PC-9 (cell line): ENCODE data around the gene ELL2. TPM values are rescaled to one million over a fixed set of nuclear protein-coding genes. Genes with fewer than 3 reads are reported as not detected.

Source experiments
- BruUV-seq: library from RNA; stranded (reverse); fragments of 400-500 nt; replicated peaks from 2 replicates; lab custom pipeline; 2021; lab: Mats Ljungman, UMichigan
- CTCF ChIA-PET: fragments of 300-600 bp; sonication (Branson Sonifier 250); formaldehyde crosslinking; loops from one replicate; lab custom pipeline; 2022; ENCODE audit warnings: antibody characterized with exemption; lab: Charles Lee
- POLR2A ChIA-PET: fragments of 300-600 bp; sonication (Branson Sonifier 250); formaldehyde crosslinking; loops from one replicate; lab custom pipeline; 2022; ENCODE audit warnings: antibody characterized with exemption; ENCODE audit not compliant: unreplicated experiment; lab: Charles Lee
- DNase-seq, 2 experiments: peaks; one replicate each; pipeline versions ENCODE4 v3.0.0 to v3.0.0-alpha.2; 2015 to 2022; ENCODE audit warnings: mixed read lengths in 1 of 2
- H2AFZ ChIP-seq: fragments of 200-600 bp; sonication (generic); 2 replicates; pipeline ENCODE4 v1.8.1; 2017; ENCODE audit warnings: antibody characterized with exemption
- H3F3A ChIP-seq: fragments of 200-600 bp; sonication (generic); 2 replicates; pipeline ENCODE4 v1.8.1; 2017; ENCODE audit warnings: antibody characterized with exemption, mild to moderate bottlenecking, low read depth; ENCODE audit not compliant: insufficient read depth
- H3K27ac ChIP-seq: fragments of 200-600 bp; sonication (generic); 2 replicates; pipeline ENCODE4 v1.6.1; 2016; ENCODE audit warnings: mixed run types
- H3K27me3 ChIP-seq: fragments of 200-600 bp; sonication (generic); 2 replicates; pipeline ENCODE4 v1.6.1; 2016; ENCODE audit warnings: low read depth, mixed run types; ENCODE audit not compliant: insufficient read depth
- H3K36me3 ChIP-seq: fragments of 200-600 bp; sonication (generic); 2 replicates; pipeline ENCODE4 v1.6.1; 2016; ENCODE audit warnings: low read depth, mixed run types
- H3K4me1 ChIP-seq: fragments of 200-600 bp; sonication (generic); replicated peaks from 2 replicates; pipeline ENCODE4 v1.6.1; 2016; ENCODE audit warnings: mixed run types; ENCODE audit not compliant: insufficient read depth
- H3K4me2 ChIP-seq: fragments of 200-600 bp; sonication (generic); 2 replicates; pipeline ENCODE4 v1.6.1; 2017; ENCODE audit warnings: mixed run types
- H3K4me3 ChIP-seq: fragments of 200-600 bp; sonication (generic); 2 replicates; pipeline ENCODE4 v1.6.1; 2016; ENCODE audit warnings: mixed run types
- H3K79me2 ChIP-seq: fragments of 200-600 bp; sonication (generic); 2 replicates; pipeline ENCODE4 v1.6.1; 2017; ENCODE audit warnings: low read depth, mixed run types
- H3K9me2 ChIP-seq: fragments of 200-600 bp; sonication (generic); 2 replicates; pipeline ENCODE4 v1.8.1; 2017; ENCODE audit warnings: mild to moderate bottlenecking; ENCODE audit not compliant: insufficient read depth
- H3K9me3 ChIP-seq: fragments of 200-600 bp; sonication (generic); 2 replicates; pipeline ENCODE4 v1.8.1; 2016; ENCODE audit warnings: low read depth; ENCODE audit not compliant: insufficient read depth
- H4K20me1 ChIP-seq: fragments of 200-600 bp; sonication (generic); 2 replicates; pipeline ENCODE4 v1.8.1; 2017; ENCODE audit not compliant: insufficient read depth
- CTCF ChIP-seq: fragments of 200-600 bp; sonication (generic); conservative IDR thresholded peaks from 2 replicates; pipeline ENCODE4 v1.6.1; 2017; ENCODE audit warnings: mixed run types, antibody characterized with exemption, mild to moderate bottlenecking, moderate library complexity
- EZH2 ChIP-seq: fragments of 200-600 bp; sonication (generic); IDR thresholded peaks from 2 replicates; pipeline ENCODE4 v1.8.0; 2017; ENCODE audit warnings: antibody characterized with exemption, low read depth
- intact Hi-C: fragments of 100-400 bp; cut with micrococcal nuclease; formaldehyde crosslinking; loops from one replicate; pipeline ENCODE4 v1.10.0; 2022; ENCODE audit not compliant: unreplicated experiment
- total RNA-seq: library from RNA; stranded (reverse); gene quantifications from 2 replicates; pipeline ENCODE4 v1.2.3, GENCODE V29; 2021

The ELL2 gene
- total RNA-seq, 1 experiment from 2014 or later, result 25.5 TPM

DNA sequence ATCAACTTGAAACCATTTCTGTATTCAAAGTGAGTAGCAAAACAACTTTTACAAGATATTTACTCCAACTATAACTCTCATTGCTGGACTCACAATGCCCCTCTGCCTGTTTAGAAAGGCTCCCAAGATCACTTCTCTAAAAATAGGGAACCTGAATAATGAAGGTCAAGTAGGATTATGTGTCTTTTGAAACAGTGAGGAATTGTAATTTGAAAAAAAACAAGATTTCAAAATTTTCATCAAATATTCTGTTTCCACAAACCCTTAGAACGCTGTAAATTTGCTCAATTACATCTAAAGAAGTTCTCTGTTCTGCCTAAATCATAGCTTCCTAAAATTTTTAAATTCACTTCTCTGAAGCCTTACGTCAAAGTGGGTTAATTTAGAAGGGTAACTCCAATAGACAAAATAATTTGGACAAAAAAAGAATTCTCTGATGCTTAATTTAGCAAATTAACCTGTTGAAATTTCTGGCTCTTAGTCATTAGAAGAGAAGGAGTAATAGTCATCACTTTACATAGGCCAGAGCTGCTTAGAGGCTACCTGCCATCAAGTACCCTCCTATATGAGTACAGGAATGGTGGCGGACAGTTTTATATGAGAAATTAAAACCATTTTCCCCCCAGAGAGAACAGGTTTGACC is 4.0 kb downstream of the ELL2 start:
- H3K4me3 ChIP-seq, result no peak overlapping the region
- peaks cover 8% of the 10 kb centered on the region; the same call in 1 of the 2 replicates for H4K20me1 ChIP-seq
- peaks cover 38% of the 10 kb centered on the region for H3K4me1 ChIP-seq
- peaks cover 78% of the 10 kb centered on the region for H3K79me2 ChIP-seq
- H3F3A ChIP-seq, result peaks cover 5% of the 10 kb centered on the region
- no peak overlapping the region for H3K27ac ChIP-seq
- peak overlapping the region; percentile 90 for H3K4me2 ChIP-seq
- no peaks in the 10 kb centered on the region for H3K9me2 ChIP-seq
- BruUV-seq, result no TSS peak
- peaks cover 9% of the 10 kb centered on the region for H3K36me3 ChIP-seq
- TF ChIP-seq EZH2 (no peak), CTCF (no peak)
- DNase-seq, result no peak
- H2AFZ ChIP-seq, result no peak overlapping the region
- intact Hi-C loops, result loop anchor here (5.0 kb wide), 1 partner anchor 65 kb away; no protein-coding TSS in a partner anchor
- CTCF ChIA-PET, result no interaction called here
- H3K27me3 ChIP-seq, result no peaks in the 10 kb centered on the region
- H3K9me3 ChIP-seq, result 0 out of 2 replicates have a peak, but pooled peaks cover 4% of the 10 kb centered on the region
- POLR2A ChIA-PET, result interaction anchor here (0.7 kb wide), 2 partner anchors 293 to 360 kb away, joined by 3 to 7 read pairs; no protein-coding TSS in a partner anchor

GRCh38 chr5:95956900-95957293 is 4.8 kb downstream of the ELL2 start:
- Histone ChIP-seq H3F3A (no peaks in the 10 kb centered on the region), H3K4me1 (peaks cover 34% of the 10 kb centered on the region), H3K4me2 (peak overlapping the region; percentile 90), H3K27ac (no peak overlapping the region), H3K79me2 (peaks cover 85% of the 10 kb centered on the region), H3K9me2 (no peaks in the 10 kb centered on the region), H3K36me3 (peaks cover 9% of the 10 kb centered on the region), H3K27me3 (no peaks in the 10 kb centered on the region), H3K4me3 (no peak overlapping the region), H2AFZ (no peak overlapping the region), H3K9me3 (0 out of 2 replicates have a peak, but pooled peaks cover 4% of the 10 kb centered on the region), H4K20me1 (peaks cover 8% of the 10 kb centered on the region; the same call in 1 of the 2 replicates)
- ChIA-PET POLR2A (interaction anchor here (0.7 kb wide), 2 partner anchors 127 to 294 kb away, joined by 3 to 11 read pairs; no protein-coding TSS in a partner anchor), CTCF (interaction anchor here (0.6 kb wide), 1 partner anchor 140 kb away, joined by 4 read pairs; no protein-coding TSS in a partner anchor)
- no peak for DNase-seq
- intact Hi-C loops, result loop anchor here (5.0 kb wide), 1 partner anchor 65 kb away; no protein-coding TSS in a partner anchor
- BruUV-seq, result no TSS peak
- no peak for TF ChIP-seq CTCF
- no peak for TF ChIP-seq EZH2

DNA sequence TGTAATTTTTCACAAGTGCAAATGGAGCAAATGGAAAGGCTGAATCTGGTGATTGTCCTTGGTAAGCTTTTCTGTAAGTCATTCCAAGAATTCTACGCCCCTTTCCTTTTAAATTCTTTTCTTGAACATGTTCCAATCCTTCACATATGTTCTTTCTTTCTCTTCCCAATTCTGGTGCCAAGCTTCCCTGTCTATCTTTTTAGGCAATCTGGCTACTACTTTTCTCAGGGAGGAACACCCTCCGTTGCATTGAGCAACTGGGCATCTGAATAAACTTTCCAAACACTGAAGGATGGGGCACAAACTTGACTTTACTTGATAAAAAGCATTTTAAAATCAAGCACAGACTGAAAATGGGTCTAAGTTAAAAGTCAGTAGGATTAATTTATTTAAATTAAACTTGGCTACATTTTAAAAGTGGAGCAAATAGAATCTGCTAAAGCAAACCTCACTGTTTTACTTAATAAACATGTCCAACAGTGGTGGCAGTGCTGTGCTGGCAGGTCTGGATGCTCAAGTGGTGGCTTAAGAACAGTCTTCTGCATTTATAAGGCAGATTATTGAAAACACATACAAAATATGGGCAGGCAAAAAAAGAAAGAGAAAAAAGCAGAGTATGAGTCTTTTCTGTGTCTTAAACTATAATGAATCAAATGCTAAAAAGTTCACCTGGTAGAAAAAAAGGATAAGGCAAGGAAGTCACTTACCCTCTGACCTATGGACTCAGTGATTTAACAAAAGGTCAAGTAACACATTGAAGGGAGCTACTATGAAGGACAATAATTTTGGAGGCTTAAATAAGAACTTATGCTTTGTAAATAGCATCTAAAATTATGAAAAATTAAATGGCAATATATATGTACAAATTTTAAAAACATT is 5.4 kb downstream of the ELL2 start:
- peak overlapping the region; percentile 90 for H3K4me2 ChIP-seq
- peaks cover 8% of the 10 kb centered on the region; the same call in 1 of the 2 replicates for H4K20me1 ChIP-seq
- 0 out of 2 replicates have a peak, but pooled peaks cover 4% of the 10 kb centered on the region for H3K9me3 ChIP-seq
- H3K79me2 ChIP-seq, result peaks cover 91% of the 10 kb centered on the region
- ChIA-PET CTCF (interaction anchor here (0.5 to 0.6 kb wide), 2 partner anchors 141 to 1039 kb away, joined by 3 to 4 read pairs; no protein-coding TSS in a partner anchor), POLR2A (interaction anchor here (0.7 kb wide), 1 partner anchor 127 kb away, joined by 11 read pairs; no protein-coding TSS in a partner anchor)
- no peaks in the 10 kb centered on the region for H3K9me2 ChIP-seq
- H3K36me3 ChIP-seq, result peaks cover 9% of the 10 kb centered on the region
- H3K27ac ChIP-seq, result no peak overlapping the region
- H3K27me3 ChIP-seq, result no peaks in the 10 kb centered on the region
- TF ChIP-seq CTCF (no peak), EZH2 (no peak)
- no TSS peak for BruUV-seq
- DNase-seq, result no peak
- no peaks in the 10 kb centered on the region for H3F3A ChIP-seq
- H3K4me1 ChIP-seq, result peaks cover 34% of the 10 kb centered on the region
- intact Hi-C loops, result loop anchor here (5.0 kb wide), 1 partner anchor 64 kb away; no protein-coding TSS in a partner anchor
- no peak overlapping the region for H2AFZ ChIP-seq
- no peak overlapping the region for H3K4me3 ChIP-seq
